GM23338 (cell line): ENCODE data around the gene DHRS7B.

ENCODE experiments used
- CREB1 ChIP-seq: fragments of 250-450 bp; sonication (Bioruptor Pico); IDR thresholded peaks from 2 replicates; pipeline ENCODE4 v1.5.0; 2020; ENCODE audit warnings: low read depth, mild to moderate bottlenecking, moderate library complexity
- EZH2 ChIP-seq: fragments of 200-600 bp; sonication (generic); IDR thresholded peaks from one replicate; pipeline ENCODE4 v1.8.0; 2017; ENCODE audit warnings: antibody characterized with exemption, mild to moderate bottlenecking, low read depth; ENCODE audit not compliant: unreplicated experiment

- TF ChIP-seq EZH2 (no peak), CREB1 (CRISPR knock-in tag) (no peak)
Measured at GRCh38 chr17:21211825-21212479, 85.2 kb downstream of the DHRS7B start.
